Thymus (tissue), 11 donors: ENCODE data around the gene COL5A1. TPM values are rescaled to one million over a fixed set of nuclear protein-coding genes. Genes with fewer than 3 reads are reported as not detected.

ENCODE experiments used
- DNase-seq, 9 donors: peaks; one replicate each; pipeline ENCODE4 v3.0.0-alpha.2; 2013; ENCODE audit warnings: low spot score in 9 of 9, low read depth in 6 of 9, missing footprints in 1 of 9
- H3K27ac ChIP-seq, 2 donors: one replicate each; pipeline ENCODE4 v1.5.1; 2013; ENCODE audit warnings: control low read depth in 1 of 2, low read depth in 1 of 2, low read length in 1 of 2, mild to moderate bottlenecking in 1 of 2, moderate library complexity in 1 of 2
- H3K27me3 ChIP-seq, 2 donors: one replicate each; pipeline ENCODE4 v1.5.1; 2013; ENCODE audit warnings: low read length in 1 of 2; ENCODE audit not compliant: control insufficient read depth in 2 of 2, insufficient read depth in 1 of 2
- H3K36me3 ChIP-seq, 2 donors: one replicate each; pipeline ENCODE4 v1.5.1; 2013; ENCODE audit warnings: low read length in 1 of 2, mild to moderate bottlenecking in 1 of 2, moderate library complexity in 1 of 2; ENCODE audit not compliant: control insufficient read depth in 2 of 2, insufficient read depth in 2 of 2
- H3K4me1 ChIP-seq, 2 donors: one replicate each; pipeline ENCODE4 v1.5.1; 2013; ENCODE audit warnings: low read length in 2 of 2; ENCODE audit not compliant: control insufficient read depth in 2 of 2, insufficient read depth in 2 of 2
- H3K4me3 ChIP-seq, 2 donors: one replicate each; pipeline ENCODE4 v1.5.1; 2013; ENCODE audit warnings: low read length in 2 of 2, control low read depth in 1 of 2, mild to moderate bottlenecking in 1 of 2
- H3K9me3 ChIP-seq, 2 donors: one replicate each; pipeline ENCODE4 v1.5.1; 2013; ENCODE audit warnings: low read length in 1 of 2, mild to moderate bottlenecking in 1 of 2; ENCODE audit not compliant: control insufficient read depth in 2 of 2, insufficient read depth in 1 of 2
- WGBS: extraction: QIAGEN DNeasy Blood & Tissue Kit; methylation state at CpG from one replicate; pipeline ENCODE4 v1.1.7; 2013; 5-methylcytosine and 5-hydroxymethylcytosine counted together
- polyA plus RNA-seq: library from polyadenylated mRNA; stranded (reverse); fragments of 200-250 nt; gene quantifications from one replicate; pipeline ENCODE4 v1.2.3, GENCODE V29; 2013
- total RNA-seq: library from RNA; stranded (reverse); fragments of 120-200 nt; gene quantifications from one replicate; pipeline ENCODE4 v1.2.4, GENCODE V29; 2013
- donor health status: healthy.

Gene COL5A1
- total and polyA plus RNA-seq, 2 donors = 3.2 to 7.6 TPM

- Histone ChIP-seq H3K36me3 (no peaks in the 10 kb centered on the region), H3K9me3 (no peaks in the 10 kb centered on the region)
- 59% methylated on average over 12 of the region's 21 CpGs for whole genome bisulfite sequencing
Observed at GRCh38 chr9:134792627-134793026, 151.0 kb downstream of the COL5A1 start.

GRCh38 chr9:134793288-134794188 lies 151.9 kb downstream of the COL5A1 start:
- Histone ChIP-seq H3K27ac (no peak overlapping the region), H3K4me3 (no peak overlapping the region), H3K36me3 (no peaks in the 10 kb centered on the region), H3K27me3 (no peaks in the 10 kb centered on the region), H3K4me1 (peaks cover 0 to 32% of the 10 kb centered on the region in 2 donors), H3K9me3 (no peaks in the 10 kb centered on the region)
- 95% methylated on average over 23 of the region's 23 CpGs for WGBS
- no peak for DNase-seq

More at GRCh38 chr9:134792627-134793026, 151.0 kb downstream of the COL5A1 start:
- Histone ChIP-seq H3K27ac (no peak overlapping the region), H3K27me3 (no peaks in the 10 kb centered on the region), H3K4me3 (no peak overlapping the region), H3K4me1 (peaks cover 0 to 32% of the 10 kb centered on the region in 2 donors)
- DNase-seq = no peak

DNA sequence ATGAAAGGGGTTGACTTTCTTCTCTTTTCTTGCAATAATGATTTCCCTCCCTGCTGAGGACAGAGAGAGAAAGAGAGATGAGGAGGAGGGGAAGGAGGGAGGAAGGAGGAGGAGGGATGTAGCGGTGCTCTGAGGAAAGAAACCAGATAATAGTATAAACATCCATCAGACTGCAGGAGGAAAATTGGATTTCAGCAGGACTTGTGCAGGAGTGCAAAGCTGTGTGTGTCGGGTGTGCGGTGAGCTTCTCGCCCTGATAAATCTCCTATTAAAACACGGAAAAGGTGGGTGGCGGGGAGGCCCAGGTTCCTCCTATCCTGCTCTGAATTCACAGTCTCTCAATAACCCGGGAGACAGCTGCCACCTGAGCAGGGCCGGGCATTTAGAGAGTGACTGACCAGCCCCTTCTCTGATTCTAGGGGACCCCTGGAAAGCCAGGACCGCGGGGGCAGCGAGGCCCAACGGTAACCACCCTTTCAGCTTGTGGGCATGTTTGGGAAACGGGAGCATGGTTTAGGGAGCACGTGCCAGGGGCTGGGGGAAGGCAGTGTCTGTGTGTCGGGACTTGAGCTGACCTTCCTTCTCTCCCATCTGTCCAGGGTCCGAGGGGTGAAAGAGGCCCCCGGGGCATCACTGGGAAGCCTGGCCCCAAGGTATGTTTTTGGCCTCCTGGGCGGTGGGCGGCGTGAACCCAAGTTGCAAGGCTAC lies 153.2 kb downstream of the COL5A1 start:
- Histone ChIP-seq H3K4me3 (no peak overlapping the region), H3K9me3 (no peaks in the 10 kb centered on the region), H3K27ac (no peak overlapping the region), H3K4me1 (peaks cover 0 to 34% of the 10 kb centered on the region in 2 donors), H3K27me3 (no peaks in the 10 kb centered on the region), H3K36me3 (no peaks in the 10 kb centered on the region)
- WGBS = 91% methylated on average over 20 of the region's 20 CpGs
- no peak for DNase-seq

GRCh38 chr9:134795446-134795845 lies 153.8 kb downstream of the COL5A1 start:
- WGBS = 11% methylated on average over 8 of the region's 8 CpGs
- H3K27me3 ChIP-seq = no peaks in the 10 kb centered on the region
- DNase-seq = peak in 3 of 9 donors; percentile 10 to 59 (median 21)
- H3K4me3 ChIP-seq = no peak overlapping the region
- no peak overlapping the region for H3K27ac ChIP-seq
- H3K36me3 ChIP-seq = no peaks in the 10 kb centered on the region
- H3K9me3 ChIP-seq = no peaks in the 10 kb centered on the region
- peaks cover 0 to 34% of the 10 kb centered on the region in 2 donors for H3K4me1 ChIP-seq

GRCh38 chr9:134796882-134797281 lies 155.3 kb downstream of the COL5A1 start:
- no peak for DNase-seq
- peaks cover 0 to 36% of the 10 kb centered on the region in 2 donors for H3K4me1 ChIP-seq
- no peaks in the 10 kb centered on the region for H3K27me3 ChIP-seq
- H3K9me3 ChIP-seq = no peaks in the 10 kb centered on the region
- H3K27ac ChIP-seq = no peak overlapping the region
- 96% methylated on average over 10 of the region's 10 CpGs for WGBS
- no peaks in the 10 kb centered on the region for H3K36me3 ChIP-seq
- no peak overlapping the region for H3K4me3 ChIP-seq

DNA sequence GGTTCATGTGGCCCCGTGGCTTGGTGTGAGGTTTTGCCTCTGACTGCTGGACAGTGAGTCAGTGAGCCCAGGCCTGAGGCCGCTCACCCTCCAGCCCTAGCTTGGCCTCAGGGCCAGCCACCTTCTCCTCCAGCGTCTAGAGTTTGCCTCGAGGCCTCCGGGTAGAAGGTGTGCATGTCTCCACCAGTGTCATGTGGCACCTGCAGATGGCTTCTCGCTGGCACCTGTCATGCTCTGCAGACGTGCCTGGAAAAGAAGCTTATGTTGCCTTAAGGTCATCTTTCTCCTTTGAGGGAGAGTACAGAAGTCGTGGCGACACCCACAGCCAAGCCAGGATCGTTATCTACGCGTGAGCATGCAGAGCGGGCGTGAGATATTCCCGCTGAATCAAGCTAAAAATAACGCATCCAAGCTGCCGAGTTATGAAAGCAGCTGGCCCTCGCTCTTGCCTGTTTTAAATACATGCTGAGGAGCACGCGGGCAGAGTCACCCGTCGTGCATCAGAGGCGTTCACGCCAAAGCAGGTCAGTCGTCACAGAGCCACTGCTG lies 159.3 kb downstream of the COL5A1 start:
- Histone ChIP-seq H3K27ac (no peak overlapping the region), H3K27me3 (no peaks in the 10 kb centered on the region), H3K4me1 (peaks cover 0 to 15% of the 10 kb centered on the region in 2 donors), H3K9me3 (no peaks in the 10 kb centered on the region), H3K36me3 (no peaks in the 10 kb centered on the region), H3K4me3 (no peak overlapping the region)
- 90% methylated on average over 25 of the region's 25 CpGs for WGBS
- peak in 1 of 9 donors; percentile 12 for DNase-seq

DNA sequence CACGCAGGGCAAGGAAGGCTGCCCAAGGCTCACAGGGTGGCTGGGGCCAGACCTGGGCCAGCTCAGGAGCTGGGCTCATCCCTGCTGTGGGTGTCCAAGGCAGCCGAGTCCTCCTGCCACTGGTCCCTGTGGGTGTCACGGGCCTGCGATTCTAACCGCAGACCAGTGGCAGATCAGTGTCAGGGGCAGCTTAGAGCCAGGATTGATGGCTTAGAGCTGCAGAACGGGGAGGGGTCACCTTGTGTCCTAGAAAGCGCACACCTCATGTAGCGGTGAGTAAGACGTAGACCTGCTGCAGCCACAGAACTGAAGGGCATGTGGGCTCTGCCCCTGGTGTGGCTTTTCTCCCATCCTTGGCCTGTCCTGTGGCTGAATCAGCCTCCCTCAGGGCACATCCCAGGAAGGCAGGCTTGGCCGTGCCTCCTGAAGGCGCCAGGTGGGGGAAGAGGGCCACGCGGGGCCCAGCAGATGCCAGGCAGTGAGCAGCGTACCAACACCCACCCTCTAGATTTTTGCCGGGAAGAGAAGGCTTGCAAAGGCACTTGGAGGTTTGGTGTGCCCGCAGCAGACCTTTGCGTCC lies 160.7 kb downstream of the COL5A1 start:
- no peak overlapping the region for H3K4me3 ChIP-seq
- H3K36me3 ChIP-seq = no peaks in the 10 kb centered on the region
- no peaks in the 10 kb centered on the region for H3K27me3 ChIP-seq
- H3K27ac ChIP-seq = no peak overlapping the region
- 97% methylated on average over 17 of the region's 17 CpGs for WGBS
- H3K9me3 ChIP-seq = no peaks in the 10 kb centered on the region
- peaks cover 0 to 5% of the 10 kb centered on the region in 2 donors for H3K4me1 ChIP-seq
- no peak for DNase-seq

DNA sequence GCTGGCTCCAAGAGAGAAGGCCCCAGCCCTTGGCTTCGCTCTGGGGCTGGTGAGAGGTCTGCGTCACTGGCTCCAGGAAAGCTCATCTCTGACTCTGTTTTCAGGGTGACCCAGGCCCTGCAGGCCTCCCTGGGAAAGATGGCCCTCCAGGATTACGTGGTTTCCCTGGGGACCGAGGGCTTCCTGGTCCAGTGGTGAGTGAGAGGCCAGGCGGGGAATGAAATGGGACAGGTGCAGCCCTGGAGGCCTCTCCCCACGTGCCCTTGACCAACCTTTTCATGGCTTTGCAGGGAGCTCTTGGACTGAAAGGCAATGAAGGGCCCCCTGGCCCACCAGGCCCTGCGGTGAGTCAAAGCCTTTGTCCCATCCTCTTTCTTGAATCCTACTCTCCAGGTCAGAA lies 163.3 kb downstream of the COL5A1 start:
- no peaks in the 10 kb centered on the region for H3K9me3 ChIP-seq
- WGBS = 96% methylated on average over 7 of the region's 7 CpGs
- H3K4me1 ChIP-seq = peaks cover 0 to 2% of the 10 kb centered on the region in 2 donors
- no peak for DNase-seq
- no peak overlapping the region for H3K4me3 ChIP-seq
- H3K27ac ChIP-seq = no peak overlapping the region
- H3K27me3 ChIP-seq = no peaks in the 10 kb centered on the region
- H3K36me3 ChIP-seq = no peaks in the 10 kb centered on the region
